ENCODE data around the gene CNTROB.
A peak's percentile ranks its signal among the peaks of the same experiment; 100 is the strongest.

CNTROB gene

GRCh38 chr17:7910711-7911110, 21.3 kb upstream of the CNTROB start:
- no peak overlapping the region for H3K27ac ChIP-seq
- no peak for TF ChIP-seq CTCF (conservative IDR thresholded peaks at IDR 0.05)

- H3K27ac ChIP-seq: no peak overlapping the region
Measured at GRCh38 chr17:7911116-7911515, 20.9 kb upstream of the CNTROB start.

GRCh38 chr17:7912927-7913524, 19.0 kb upstream of the CNTROB start:
- peak; percentile 71 for TF ChIP-seq CTCF (conservative IDR thresholded peaks at IDR 0.05)
- H3K27ac ChIP-seq: no peak overlapping the region

More at GRCh38 chr17:7911116-7911515, 20.9 kb upstream of the CNTROB start:
- no peak for TF ChIP-seq CTCF (conservative IDR thresholded peaks at IDR 0.05)

- H3K27ac ChIP-seq: peak overlapping the region; percentile 81
- no peak for TF ChIP-seq CTCF (conservative IDR thresholded peaks at IDR 0.05)
Measured at GRCh38 chr17:7915179-7915610, 16.8 kb upstream of the CNTROB start.

GRCh38 chr17:7915611-7916384, 16.2 kb upstream of the CNTROB start, which contains the start of gene RNF227:
TSS of gene RNF227 (minus strand) at chr17:7916289. CDS start at chr17:7916195, 94 bp downstream.
- TF ChIP-seq CTCF (conservative IDR thresholded peaks at IDR 0.05): no peak
- H3K27ac ChIP-seq: peak within 1 kb of the TSS; percentile 81

- no peak for TF ChIP-seq CTCF (conservative IDR thresholded peaks at IDR 0.05)
- H3K27ac ChIP-seq: peak overlapping the region; percentile 81
Measured at GRCh38 chr17:7916385-7916682, 15.7 kb upstream of the CNTROB start.

- TF ChIP-seq CTCF (conservative IDR thresholded peaks at IDR 0.05): no peak
- H3K27ac ChIP-seq: no peak overlapping the region
Measured at GRCh38 chr17:7916808-7917207, 15.2 kb upstream of the CNTROB start.

Measured in VCaP (cell line).